ENCODE data around the gene IGFALS.

IGFALS gene

DNA sequence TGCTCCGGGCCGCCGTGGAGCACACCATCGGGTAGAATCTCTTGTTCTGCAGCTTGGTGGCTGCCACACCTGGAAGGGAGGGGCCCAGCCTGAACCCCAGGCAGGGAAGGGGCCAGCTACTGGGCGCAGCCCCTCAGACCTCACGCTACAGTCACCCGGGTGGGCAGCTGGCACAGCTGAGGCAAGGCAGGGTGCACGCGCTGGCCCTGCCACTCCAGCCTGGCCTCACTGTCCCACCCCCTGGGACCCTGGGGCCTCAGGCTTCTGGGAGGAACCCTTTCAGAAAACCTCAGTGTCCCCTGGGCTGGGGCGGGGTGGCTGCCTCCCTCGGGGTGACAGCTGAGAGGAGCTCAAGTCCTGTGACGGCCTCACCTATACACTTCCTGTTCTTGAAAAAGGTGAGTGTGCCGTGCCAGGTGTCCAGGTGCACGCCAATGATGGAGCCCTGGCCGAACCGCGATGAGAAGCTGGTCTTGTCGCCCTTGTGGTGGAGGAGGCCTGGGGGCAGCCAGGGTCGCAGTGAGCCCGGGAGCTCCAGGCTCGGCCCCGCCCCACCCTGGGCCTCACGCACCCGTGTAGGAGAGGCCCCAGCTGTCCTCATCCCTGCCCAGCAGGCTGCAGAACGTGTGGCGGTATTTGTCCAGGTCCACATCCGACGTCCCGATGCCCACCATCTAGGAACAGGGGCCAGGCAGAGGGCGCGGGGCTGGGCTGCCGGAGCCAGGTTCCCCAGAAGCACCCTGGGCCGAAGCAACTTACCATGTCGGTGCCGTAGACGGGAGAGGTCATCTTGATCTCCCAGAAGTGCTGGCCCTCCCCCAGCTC is 15.9 kb downstream of the IGFALS start:
- Mint-ChIP-seq H3K36me3 (ENCODE audit: low read depth) (no peaks in the 10 kb centered on the region), H3K27ac (no peak overlapping the region), H3K27me3 (ENCODE audit: low read depth) (no peaks in the 10 kb centered on the region), H3K9me3 (no peaks in the 10 kb centered on the region), H3K4me3 (no peak overlapping the region), H3K4me1 (peaks cover 4% of the 10 kb centered on the region)
- TF ChIP-seq, protein P1, sequence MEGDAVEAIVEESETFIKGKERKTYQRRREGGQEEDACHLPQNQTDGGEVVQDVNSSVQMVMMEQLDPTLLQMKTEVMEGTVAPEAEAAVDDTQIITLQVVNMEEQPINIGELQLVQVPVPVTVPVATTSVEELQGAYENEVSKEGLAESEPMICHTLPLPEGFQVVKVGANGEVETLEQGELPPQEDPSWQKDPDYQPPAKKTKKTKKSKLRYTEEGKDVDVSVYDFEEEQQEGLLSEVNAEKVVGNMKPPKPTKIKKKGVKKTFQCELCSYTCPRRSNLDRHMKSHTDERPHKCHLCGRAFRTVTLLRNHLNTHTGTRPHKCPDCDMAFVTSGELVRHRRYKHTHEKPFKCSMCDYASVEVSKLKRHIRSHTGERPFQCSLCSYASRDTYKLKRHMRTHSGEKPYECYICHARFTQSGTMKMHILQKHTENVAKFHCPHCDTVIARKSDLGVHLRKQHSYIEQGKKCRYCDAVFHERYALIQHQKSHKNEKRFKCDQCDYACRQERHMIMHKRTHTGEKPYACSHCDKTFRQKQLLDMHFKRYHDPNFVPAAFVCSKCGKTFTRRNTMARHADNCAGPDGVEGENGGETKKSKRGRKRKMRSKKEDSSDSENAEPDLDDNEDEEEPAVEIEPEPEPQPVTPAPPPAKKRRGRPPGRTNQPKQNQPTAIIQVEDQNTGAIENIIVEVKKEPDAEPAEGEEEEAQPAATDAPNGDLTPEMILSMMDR (IDR thresholded peaks at IDR 0.05; ENCODE audit: unreplicated experiment in 3 of 3), result no peak

- no peak overlapping the region for H3K27ac Mint-ChIP-seq
- no peaks in the 10 kb centered on the region for H3K9me3 Mint-ChIP-seq
- H3K4me1 Mint-ChIP-seq, result peaks cover 8% of the 10 kb centered on the region
- no peaks in the 10 kb centered on the region for H3K27me3 Mint-ChIP-seq (ENCODE audit: low read depth)
- peak overlapping the region in 2 of 3 experiments; percentile 40 to 42 for H3K4me3 Mint-ChIP-seq
- H3K36me3 Mint-ChIP-seq (ENCODE audit: low read depth), result no peaks in the 10 kb centered on the region
- TF ChIP-seq, protein P1 (IDR thresholded peaks at IDR 0.05; ENCODE audit: unreplicated experiment in 3 of 3), result no peak
Measured at GRCh38 chr16:1776991-1777374, 16.5 kb downstream of the IGFALS start.

- Mint-ChIP-seq H3K36me3 (ENCODE audit: low read depth) (no peaks in the 10 kb centered on the region), H3K27me3 (ENCODE audit: low read depth) (no peaks in the 10 kb centered on the region), H3K27ac (no peak overlapping the region), H3K9me3 (no peaks in the 10 kb centered on the region), H3K4me1 (peaks cover 12% of the 10 kb centered on the region), H3K4me3 (peak overlapping the region in 2 of 3 experiments; percentile 40 to 42)
- TF ChIP-seq, protein P1 (IDR thresholded peaks at IDR 0.05; ENCODE audit: unreplicated experiment in 3 of 3), result no peak
Measured at GRCh38 chr16:1776672-1776955, 16.9 kb downstream of the IGFALS start.

DNA sequence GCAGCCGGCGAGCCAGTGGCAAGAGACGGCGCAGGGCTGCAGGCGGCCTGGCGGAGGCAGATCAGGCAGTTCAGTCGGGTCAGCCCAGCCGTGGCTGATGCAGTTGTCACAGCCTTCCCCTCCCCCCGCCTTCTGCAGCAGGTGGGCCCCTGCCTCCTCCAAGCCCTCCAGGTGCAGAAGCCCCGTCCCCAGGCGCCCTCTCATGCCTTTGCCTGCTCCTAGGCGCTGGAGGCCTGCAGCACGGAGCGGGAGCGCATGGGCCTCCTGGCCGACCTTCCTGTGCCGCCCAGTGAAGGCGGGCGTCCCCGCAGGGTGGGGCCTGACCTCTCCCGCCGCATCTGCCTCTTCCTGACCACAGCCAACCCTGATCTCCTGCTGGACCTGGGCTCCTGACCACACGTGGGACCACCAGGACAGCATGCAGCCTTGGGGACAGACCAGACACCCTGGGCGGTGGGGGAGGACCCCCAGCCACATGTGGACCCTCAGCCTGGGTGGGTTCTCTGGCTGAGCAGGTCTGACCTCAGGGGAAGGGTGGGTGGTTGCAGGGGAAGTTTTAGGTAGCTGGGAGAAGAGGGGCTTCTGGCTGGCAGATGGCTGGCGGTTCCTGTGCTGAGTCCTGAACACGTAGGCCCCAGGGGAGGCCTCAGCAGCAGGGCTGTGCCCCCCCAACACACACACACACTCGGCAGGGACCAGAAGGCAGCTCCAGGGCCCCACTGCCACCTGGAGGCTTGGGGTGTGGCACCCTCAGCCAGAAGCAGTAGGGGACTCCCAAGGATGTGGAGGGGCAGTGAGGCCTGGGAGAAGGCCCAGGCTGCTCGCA is 17.4 kb downstream of the IGFALS start:
- peak overlapping the region in 2 of 3 experiments; percentile 45 to 72 for H3K4me3 Mint-ChIP-seq
- no peaks in the 10 kb centered on the region for H3K27me3 Mint-ChIP-seq (ENCODE audit: low read depth)
- no peaks in the 10 kb centered on the region for H3K36me3 Mint-ChIP-seq (ENCODE audit: low read depth)
- peaks cover 8% of the 10 kb centered on the region for H3K4me1 Mint-ChIP-seq
- H3K27ac Mint-ChIP-seq, result no peak overlapping the region
- TF ChIP-seq, protein P1 (IDR thresholded peaks at IDR 0.05; ENCODE audit: unreplicated experiment in 3 of 3), result no peak
- H3K9me3 Mint-ChIP-seq, result no peaks in the 10 kb centered on the region

DNA sequence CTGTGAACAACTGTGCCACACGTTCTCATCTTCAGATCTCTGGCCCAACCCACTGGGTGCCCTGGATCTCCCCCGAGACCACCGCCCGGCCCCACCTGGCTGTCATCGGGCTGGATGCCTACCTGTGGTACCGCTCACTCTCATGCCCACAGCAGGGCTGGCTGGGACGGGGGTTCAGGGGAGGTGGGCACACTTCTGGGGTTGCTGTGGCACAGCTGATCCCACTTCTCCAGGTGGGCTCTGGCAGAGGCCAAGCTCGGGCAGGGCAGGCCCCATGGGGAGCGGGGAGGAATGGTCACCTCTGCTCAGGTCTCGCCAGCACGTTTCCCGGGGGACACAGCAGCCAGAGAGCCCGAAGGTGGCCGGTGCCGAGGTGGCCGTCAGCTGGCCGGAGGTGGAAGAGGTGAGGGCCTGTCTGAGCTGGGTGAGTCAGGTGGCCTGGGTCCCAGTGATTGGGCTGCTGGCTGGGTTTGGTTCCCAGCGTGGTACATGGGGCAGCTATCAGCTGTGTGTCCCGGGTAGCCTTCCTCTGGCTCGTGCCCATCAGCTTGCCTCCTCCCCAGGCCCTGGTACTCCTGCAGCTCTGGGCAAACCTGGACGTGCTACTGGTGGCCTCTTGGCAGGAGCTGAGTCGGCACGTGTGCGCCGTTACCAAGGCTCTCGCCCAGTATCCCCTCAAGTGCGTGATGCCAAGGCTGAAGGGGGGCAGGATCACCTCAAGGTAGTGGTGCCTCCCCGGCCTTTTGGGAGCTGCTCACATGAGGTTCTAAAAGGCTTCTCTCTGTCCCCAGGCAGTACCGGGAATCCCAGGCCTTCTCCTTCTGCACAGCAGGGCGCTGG is 18.3 kb downstream of the IGFALS start:
- TF ChIP-seq, protein P1 (IDR thresholded peaks at IDR 0.05; ENCODE audit: unreplicated experiment in 3 of 3), result no peak
- no peaks in the 10 kb centered on the region for H3K27me3 Mint-ChIP-seq (ENCODE audit: low read depth)
- no peaks in the 10 kb centered on the region for H3K9me3 Mint-ChIP-seq
- H3K27ac Mint-ChIP-seq, result no peak overlapping the region
- peaks cover under 1% of the 10 kb centered on the region for H3K36me3 Mint-ChIP-seq (ENCODE audit: low read depth)
- peaks cover 8% of the 10 kb centered on the region for H3K4me1 Mint-ChIP-seq
- H3K4me3 Mint-ChIP-seq, result peak overlapping the region; percentile 62 to 72 (median 72)
